H9 (cell line): ENCODE measurements around the gene ROCK1. TPM values are rescaled to one million over a fixed set of nuclear protein-coding genes. Genes with fewer than 3 reads are reported as not detected.

ENCODE experiments used
- DNase-seq: peaks from one replicate; pipeline ENCODE4 v3.0.0-alpha.2; 2017
- H2AFZ ChIP-seq: one replicate; pipeline ENCODE4 v1.6.1; 2013; ENCODE audit warnings: mild to moderate bottlenecking, low read length, control low read depth, moderate library complexity
- H2AK5ac ChIP-seq: 2 replicates; pipeline ENCODE4 v1.6.1; 2013; ENCODE audit warnings: low read length, control low read depth, mixed read lengths; ENCODE audit not compliant: insufficient read length
- H2BK120ac ChIP-seq: one replicate; pipeline ENCODE4 v1.6.1; 2013; ENCODE audit warnings: low read depth, mild to moderate bottlenecking, low read length, control low read depth, inconsistent platforms; ENCODE audit not compliant: poor library complexity, severe bottlenecking
- H2BK12ac ChIP-seq: 2 replicates; pipeline ENCODE4 v1.6.1; 2013; ENCODE audit warnings: low read length, control low read depth, mixed read lengths, low read depth; ENCODE audit not compliant: insufficient read length
- H2BK15ac ChIP-seq: 2 replicates; pipeline ENCODE4 v1.6.1; 2013; ENCODE audit warnings: low read depth, low read length, control low read depth
- H2BK20ac ChIP-seq: one replicate; pipeline ENCODE4 v1.6.1; 2013; ENCODE audit warnings: low read depth, mild to moderate bottlenecking, low read length, control low read depth, inconsistent platforms; ENCODE audit not compliant: poor library complexity, severe bottlenecking
- H2BK5ac ChIP-seq: 2 replicates; pipeline ENCODE4 v1.6.1; 2013; ENCODE audit warnings: low read length, control low read depth, mixed read lengths; ENCODE audit not compliant: insufficient read length
- H3K14ac ChIP-seq: 2 replicates; pipeline ENCODE4 v1.6.1; 2013; ENCODE audit warnings: low read length, control low read depth; ENCODE audit not compliant: insufficient read depth
- H3K18ac ChIP-seq: 2 replicates; pipeline ENCODE4 v1.6.1; 2013; ENCODE audit warnings: low read depth, mild to moderate bottlenecking, mixed read lengths, low read length, control low read depth; ENCODE audit not compliant: insufficient read length
- H3K23ac ChIP-seq: 2 replicates; pipeline ENCODE4 v1.6.1; 2013; ENCODE audit warnings: low read length, control low read depth, mixed read lengths, low read depth; ENCODE audit not compliant: insufficient read length
- H3K23me2 ChIP-seq: 2 replicates; pipeline ENCODE4 v1.6.1; 2013; ENCODE audit warnings: low read depth, mild to moderate bottlenecking, mixed read lengths, low read length, control low read depth; ENCODE audit not compliant: insufficient read length, poor library complexity, severe bottlenecking
- H3K27ac ChIP-seq: 2 replicates; pipeline ENCODE4 v1.5.1; 2013; ENCODE audit warnings: low read length, control low read depth, mixed read lengths, low read depth; ENCODE audit not compliant: insufficient read length
- H3K27me3 ChIP-seq: 2 replicates; pipeline ENCODE4 v1.6.1; 2013; ENCODE audit warnings: low read length, control low read depth, inconsistent platforms; ENCODE audit not compliant: insufficient read depth
- H3K4ac ChIP-seq: 2 replicates; pipeline ENCODE4 v1.6.1; 2013; ENCODE audit warnings: low read depth, mild to moderate bottlenecking, control low read depth, inconsistent platforms, low read length, moderate library complexity
- H3K4me1 ChIP-seq: 2 replicates; pipeline ENCODE4 v1.6.1; 2013; ENCODE audit warnings: low read length, control low read depth, inconsistent platforms; ENCODE audit not compliant: insufficient read depth
- H3K4me2 ChIP-seq: 2 replicates; pipeline ENCODE4 v1.6.1; 2013; ENCODE audit warnings: low read length, control low read depth, mixed read lengths; ENCODE audit not compliant: insufficient read length, insufficient read depth
- H3K56ac ChIP-seq: 2 replicates; pipeline ENCODE4 v1.6.1; 2013; ENCODE audit warnings: low read depth, mild to moderate bottlenecking, mixed read lengths, low read length, control low read depth; ENCODE audit not compliant: insufficient read length
- H3K79me1 ChIP-seq: 2 replicates; pipeline ENCODE4 v1.6.1; 2013; ENCODE audit warnings: low read depth, mild to moderate bottlenecking, moderate library complexity, low read length, control low read depth, inconsistent platforms; ENCODE audit not compliant: insufficient read depth, poor library complexity, severe bottlenecking
- H3K79me2 ChIP-seq: 2 replicates; pipeline ENCODE4 v1.6.1; 2013; ENCODE audit warnings: low read length, control low read depth, inconsistent platforms; ENCODE audit not compliant: insufficient read depth
- H3K9ac ChIP-seq: 2 replicates; pipeline ENCODE4 v1.6.1; 2013; ENCODE audit warnings: low read length, control low read depth, mixed read lengths; ENCODE audit not compliant: insufficient read length; ENCODE audit errors: extremely low read depth
- H3K9me3 ChIP-seq: one replicate; pipeline ENCODE4 v1.6.1; 2013; ENCODE audit warnings: low read depth, low read length, inconsistent platforms; ENCODE audit not compliant: control insufficient read depth
- H3T11ph ChIP-seq: one replicate; pipeline ENCODE4 v1.6.1; 2013; ENCODE audit warnings: mild to moderate bottlenecking, low read length, control low read depth, inconsistent platforms
- H4K20me1 ChIP-seq: one replicate; pipeline ENCODE4 v1.6.1; 2013; ENCODE audit not compliant: control insufficient read depth, insufficient read length, insufficient read depth
- H4K5ac ChIP-seq: 2 replicates; pipeline ENCODE4 v1.6.1; 2013; ENCODE audit warnings: low read depth, mild to moderate bottlenecking, mixed read lengths, low read length, control low read depth; ENCODE audit not compliant: insufficient read length
- H4K8ac ChIP-seq: replicated peaks from 2 replicates; pipeline ENCODE4 v1.6.1; 2013; ENCODE audit warnings: low read length, control low read depth, mixed read lengths, low read depth; ENCODE audit not compliant: insufficient read length
- H4K91ac ChIP-seq: 2 replicates; pipeline ENCODE4 v1.6.1; 2013; ENCODE audit warnings: low read depth, mild to moderate bottlenecking, moderate library complexity, mixed read lengths, low read length, control low read depth; ENCODE audit not compliant: insufficient read length
- H3K27ac Mint-ChIP-seq, 3 experiments: 2 replicates in 2 of 3; 3 replicates in 1 of 3; pipeline ENCODE4 v1.8.0; 2020 to 2021; ENCODE audit warnings: mixed read lengths in 3 of 3, mild to moderate bottlenecking in 1 of 3, moderate library complexity in 1 of 3
- H3K27me3 Mint-ChIP-seq: 2 replicates; pipeline ENCODE4 v1.8.0; 2021; ENCODE audit warnings: low read depth, mild to moderate bottlenecking, moderate library complexity, mixed read lengths
- H3K36me3 Mint-ChIP-seq, 3 experiments: 2 replicates in 2 of 3; 3 replicates in 1 of 3; pipeline ENCODE4 v1.8.0; 2020 to 2021; ENCODE audit warnings: low read depth in 3 of 3, mixed read lengths in 3 of 3; ENCODE audit not compliant: insufficient read depth in 1 of 3
- H3K4me1 Mint-ChIP-seq, 2 experiments: 2 replicates each; pipeline ENCODE4 v1.8.0; 2020; ENCODE audit warnings: mixed read lengths in 2 of 2
- H3K4me3 Mint-ChIP-seq, 2 experiments: 2 replicates in 1 of 2; 3 replicates in 1 of 2; pipeline ENCODE4 v1.8.0; 2020 to 2021; ENCODE audit warnings: mild to moderate bottlenecking in 2 of 2, mixed read lengths in 2 of 2, moderate library complexity in 1 of 2
- H3K9me3 Mint-ChIP-seq, 2 experiments: 2 replicates in 1 of 2; 3 replicates in 1 of 2; pipeline ENCODE4 v1.8.0; 2020; ENCODE audit warnings: mild to moderate bottlenecking in 2 of 2, mixed read lengths in 2 of 2, moderate library complexity in 1 of 2
- total RNA-seq: library from RNA; stranded (reverse); gene quantifications from 2 replicates; pipeline ENCODE4 v1.2.1, GENCODE V29; 2021
- TF ChIP-seq, protein P1 (sequence below): fragments of 200-600 bp; sonication (generic); conservative IDR thresholded peaks from 3 replicates; pipeline ENCODE4 v1.8.0; 2021; ENCODE audit warnings: antibody characterized with exemption, mild to moderate bottlenecking

Gene ROCK1
- total RNA-seq, 1 experiment from 2014 or later = 38.2 TPM

DNA sequence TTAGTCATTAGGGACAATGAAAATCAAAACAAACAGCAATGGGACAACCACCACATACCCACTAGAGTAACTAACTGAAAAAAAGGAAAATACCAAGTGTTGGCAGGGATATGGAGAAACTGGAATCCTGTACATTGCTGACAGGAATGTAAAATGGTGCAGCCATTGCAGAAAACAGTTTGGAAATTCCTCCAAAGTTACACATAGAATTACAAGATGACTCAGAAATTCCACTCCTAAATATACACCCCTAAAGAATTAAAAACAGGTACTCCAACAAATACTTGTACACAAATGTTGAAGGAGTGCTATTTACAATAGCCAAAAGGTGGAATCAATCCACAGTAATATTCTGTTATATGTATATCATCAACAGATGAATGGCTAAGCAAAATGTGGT is 110.9 kb downstream of the ROCK1 start:
- Histone ChIP-seq H3K56ac (no peak overlapping the region), H3K4me2 (no peak overlapping the region), H3K23me2 (no peaks in the 10 kb centered on the region), H4K8ac (no peak overlapping the region), H2BK20ac (no peak overlapping the region), H2BK15ac (no peak overlapping the region), H2BK5ac (no peak overlapping the region), H3K27me3 (no peaks in the 10 kb centered on the region), H3K4ac (no peak overlapping the region), H3T11ph (no peak overlapping the region), H3K9me3 (no peaks in the 10 kb centered on the region), H3K9ac (no peak overlapping the region), H4K20me1 (no peaks in the 10 kb centered on the region), H3K27ac (no peak overlapping the region), H2AFZ (no peak overlapping the region), H4K91ac (no peak overlapping the region), H2BK120ac (no peak overlapping the region), H3K18ac (no peak overlapping the region), H2BK12ac (no peak overlapping the region), H2AK5ac (no peak overlapping the region), H3K4me1 (no peaks in the 10 kb centered on the region), H3K79me2 (no peaks in the 10 kb centered on the region), H4K5ac (no peak overlapping the region), H3K14ac (no peak overlapping the region), H3K79me1 (no peaks in the 10 kb centered on the region), H3K23ac (no peak overlapping the region)
- H3K4me3 Mint-ChIP-seq = no peak overlapping the region
- H3K36me3 Mint-ChIP-seq = peaks cover 0 to 15% (median 8%) of the 10 kb centered on the region in 3 experiments; a peak in 4 of 7 replicates
- DNase-seq = no peak
- H3K27ac Mint-ChIP-seq = no peak overlapping the region
- no peaks in the 10 kb centered on the region; the same call in 1 of the 2 replicates for H3K27me3 Mint-ChIP-seq
- TF ChIP-seq, protein P1, sequence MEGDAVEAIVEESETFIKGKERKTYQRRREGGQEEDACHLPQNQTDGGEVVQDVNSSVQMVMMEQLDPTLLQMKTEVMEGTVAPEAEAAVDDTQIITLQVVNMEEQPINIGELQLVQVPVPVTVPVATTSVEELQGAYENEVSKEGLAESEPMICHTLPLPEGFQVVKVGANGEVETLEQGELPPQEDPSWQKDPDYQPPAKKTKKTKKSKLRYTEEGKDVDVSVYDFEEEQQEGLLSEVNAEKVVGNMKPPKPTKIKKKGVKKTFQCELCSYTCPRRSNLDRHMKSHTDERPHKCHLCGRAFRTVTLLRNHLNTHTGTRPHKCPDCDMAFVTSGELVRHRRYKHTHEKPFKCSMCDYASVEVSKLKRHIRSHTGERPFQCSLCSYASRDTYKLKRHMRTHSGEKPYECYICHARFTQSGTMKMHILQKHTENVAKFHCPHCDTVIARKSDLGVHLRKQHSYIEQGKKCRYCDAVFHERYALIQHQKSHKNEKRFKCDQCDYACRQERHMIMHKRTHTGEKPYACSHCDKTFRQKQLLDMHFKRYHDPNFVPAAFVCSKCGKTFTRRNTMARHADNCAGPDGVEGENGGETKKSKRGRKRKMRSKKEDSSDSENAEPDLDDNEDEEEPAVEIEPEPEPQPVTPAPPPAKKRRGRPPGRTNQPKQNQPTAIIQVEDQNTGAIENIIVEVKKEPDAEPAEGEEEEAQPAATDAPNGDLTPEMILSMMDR = no peak
- peaks cover 3% of the 10 kb centered on the region in 2 experiments for H3K4me1 Mint-ChIP-seq
- no peaks in the 10 kb centered on the region for H3K9me3 Mint-ChIP-seq
